Measurements from ENCODE around the gene ODAD4.
"Not testable (repeated sequence)": the region's sequence is repeated elsewhere in the genome, so short reads cannot be mapped to it uniquely, and the experiment has no call there.

ODAD4 gene

DNA sequence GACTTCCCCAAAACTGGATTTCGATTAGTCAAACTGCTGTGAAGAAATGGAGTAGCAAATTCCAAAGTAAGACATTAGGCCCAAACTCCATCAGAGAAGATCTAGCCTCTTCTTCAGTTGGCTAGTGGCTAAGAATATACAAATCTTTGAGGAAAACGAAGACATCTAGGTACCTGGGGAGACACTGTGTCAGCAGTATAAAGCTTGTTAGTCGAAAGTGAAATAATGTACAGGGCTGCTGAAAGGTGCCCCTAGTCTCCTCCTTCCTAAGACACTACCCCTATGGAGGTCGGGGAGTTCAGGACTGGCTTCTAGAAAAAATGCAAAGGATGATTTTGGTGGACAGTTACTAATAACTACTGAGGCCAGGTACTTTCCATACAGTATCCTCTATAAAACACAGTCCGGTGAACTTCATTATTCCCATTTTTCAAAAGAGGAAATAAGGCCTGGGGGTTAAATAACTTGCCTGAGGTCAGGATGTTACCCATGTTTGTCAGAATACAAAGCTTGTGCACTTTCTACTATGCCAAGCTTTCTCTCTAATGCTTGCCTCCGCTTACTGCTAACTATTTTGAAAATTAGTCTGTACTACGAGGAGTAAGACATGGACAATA is 71.9 kb downstream of the ODAD4 start:
- DNase-seq (ENCODE audit: low read depth) = no peak

DNA sequence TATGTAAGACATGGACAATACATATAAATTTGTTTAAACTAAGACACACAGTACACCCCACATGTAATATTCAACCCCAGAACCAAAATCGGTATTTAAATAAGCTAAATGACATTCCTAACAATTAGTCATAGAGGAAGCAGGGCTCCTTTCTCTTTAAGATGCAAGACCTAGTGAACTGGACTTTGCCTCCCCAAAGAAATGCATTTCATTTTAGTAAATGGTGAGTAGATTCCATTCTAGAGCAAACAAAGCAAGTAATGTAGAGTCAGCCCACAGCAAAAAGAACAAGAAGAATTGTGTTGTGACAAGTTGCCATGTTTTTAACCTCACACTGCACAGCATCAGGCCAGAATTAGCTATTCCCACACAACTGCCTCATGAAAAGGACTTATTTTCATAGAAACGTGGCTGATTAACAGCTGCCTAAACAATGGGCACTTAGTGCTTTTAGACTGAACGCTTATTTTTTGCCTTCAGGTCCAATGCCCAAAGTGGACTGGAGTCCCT is 72.4 kb downstream of the ODAD4 start:
- DNase-seq (ENCODE audit: low read depth) = no peak

DNA sequence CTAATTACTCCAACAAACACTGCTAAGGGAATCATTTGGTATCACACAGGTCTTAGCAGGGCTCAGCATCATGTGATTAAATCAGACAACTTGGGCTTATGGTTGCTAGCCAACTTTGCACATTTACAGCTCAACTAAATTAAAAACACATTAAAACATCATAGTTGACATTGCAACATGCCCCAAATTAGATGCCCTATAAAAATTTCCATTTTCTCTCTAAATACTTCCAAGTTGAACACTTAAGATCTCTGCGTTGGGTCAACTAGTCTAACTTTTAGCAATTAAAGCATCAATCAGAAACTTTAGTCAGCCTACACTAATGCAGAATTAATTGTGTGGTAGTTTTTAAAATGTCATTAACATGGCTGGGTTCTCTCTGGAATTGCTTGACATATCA is 74.7 kb downstream of the ODAD4 start:
- DNase-seq (ENCODE audit: low read depth) = no peak

DNA sequence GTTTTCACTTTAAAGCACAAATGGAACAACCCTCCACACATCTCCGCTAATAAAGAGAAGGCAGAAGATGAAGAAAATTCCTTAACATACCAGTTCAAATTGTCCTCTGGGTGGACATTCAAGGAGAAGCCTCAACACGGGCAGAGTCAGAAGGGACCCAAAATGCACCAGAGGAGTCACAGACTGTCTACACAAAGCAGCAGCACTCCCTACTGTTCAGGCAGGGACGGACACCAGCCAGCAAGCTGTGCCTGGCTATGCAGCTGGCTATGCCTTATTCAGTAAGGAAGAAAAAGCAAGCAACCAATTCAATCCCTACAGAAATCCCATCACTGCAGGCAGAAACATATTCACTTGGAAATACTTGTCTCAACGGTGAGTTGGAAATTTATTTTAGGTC is 78.8 kb downstream of the ODAD4 start:
- DNase-seq (ENCODE audit: low read depth) = no peak

- DNase-seq (ENCODE audit: low read depth) = not testable (repeated sequence)
These were observed 79.9 kb downstream of the ODAD4 start for GRCh38 chr17:42010266-42010680.

- no peak for DNase-seq (ENCODE audit: low read depth)
These were observed 80.6 kb downstream of the ODAD4 start for GRCh38 chr17:42010898-42011516.

DNA sequence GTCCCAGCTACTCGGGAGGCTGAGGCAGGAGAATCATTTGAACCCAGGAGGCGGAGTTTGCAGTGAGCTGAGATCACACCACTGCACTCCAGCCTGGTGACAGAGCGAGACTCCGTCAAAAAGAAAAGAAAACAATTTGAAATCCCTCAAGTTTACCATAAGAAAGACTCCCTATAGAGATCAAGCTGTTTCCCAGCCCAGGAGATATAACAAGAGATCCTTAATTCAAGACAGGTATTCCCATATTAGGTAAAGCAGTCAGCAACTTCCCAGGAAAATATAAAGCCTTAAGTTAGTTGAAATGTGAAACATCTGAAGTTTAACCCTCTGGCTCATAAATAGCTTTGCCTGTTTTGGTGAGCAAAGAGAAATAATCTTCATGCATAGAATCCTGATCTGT is 81.9 kb downstream of the ODAD4 start:
- DNase-seq (ENCODE audit: low read depth) = not testable (repeated sequence)

GRCh38 chr17:42013740-42014139 is 83.3 kb downstream of the ODAD4 start:
- DNase-seq (ENCODE audit: low read depth) = not testable (repeated sequence)
